ENCODE data around the gene IL31RA.

- TF ChIP-seq POLR2A (IDR thresholded peaks at IDR 0.05) (no peak), CTCF (IDR thresholded peaks at IDR 0.05) (no peak), POLR2AphosphoS5 (IDR thresholded peaks at IDR 0.05) (no peak)
Observed at GRCh38 chr5:55895346-55895745, 44.2 kb downstream of the IL31RA start.

Measured in breast epithelium (tissue), 3 donors.